HG03060 (cell line): Measurements from ENCODE around the gene RAB27B.

Experiments
- ATAC-seq: cut with Tn5 transposase; IDR thresholded peaks from one replicate; pipeline ENCODE4 v1.9.1; 2021; ENCODE audit warnings: low read depth, moderate number of reproducible peaks; ENCODE audit not compliant: unreplicated experiment

The RAB27B gene

DNA sequence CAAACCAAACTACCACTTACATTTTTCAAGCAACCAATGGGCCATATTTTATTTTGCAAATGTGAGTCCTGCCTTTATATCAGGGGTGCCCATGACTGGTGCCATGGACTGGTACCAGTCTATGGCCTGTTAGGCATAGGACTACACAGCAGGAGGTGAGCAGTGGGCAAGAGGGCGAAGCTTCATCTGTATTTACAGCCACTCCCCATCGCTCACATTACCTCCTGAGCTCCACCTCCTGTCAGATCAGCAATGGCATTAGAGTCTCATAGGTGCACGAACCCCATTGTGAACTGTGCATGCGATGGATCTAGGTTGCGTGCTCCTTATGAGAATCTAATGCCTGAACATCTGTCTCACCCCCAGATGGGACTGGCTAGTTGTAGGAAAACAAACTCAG is 77.4 kb downstream of the RAB27B start:
- ATAC-seq, result no peak

DNA sequence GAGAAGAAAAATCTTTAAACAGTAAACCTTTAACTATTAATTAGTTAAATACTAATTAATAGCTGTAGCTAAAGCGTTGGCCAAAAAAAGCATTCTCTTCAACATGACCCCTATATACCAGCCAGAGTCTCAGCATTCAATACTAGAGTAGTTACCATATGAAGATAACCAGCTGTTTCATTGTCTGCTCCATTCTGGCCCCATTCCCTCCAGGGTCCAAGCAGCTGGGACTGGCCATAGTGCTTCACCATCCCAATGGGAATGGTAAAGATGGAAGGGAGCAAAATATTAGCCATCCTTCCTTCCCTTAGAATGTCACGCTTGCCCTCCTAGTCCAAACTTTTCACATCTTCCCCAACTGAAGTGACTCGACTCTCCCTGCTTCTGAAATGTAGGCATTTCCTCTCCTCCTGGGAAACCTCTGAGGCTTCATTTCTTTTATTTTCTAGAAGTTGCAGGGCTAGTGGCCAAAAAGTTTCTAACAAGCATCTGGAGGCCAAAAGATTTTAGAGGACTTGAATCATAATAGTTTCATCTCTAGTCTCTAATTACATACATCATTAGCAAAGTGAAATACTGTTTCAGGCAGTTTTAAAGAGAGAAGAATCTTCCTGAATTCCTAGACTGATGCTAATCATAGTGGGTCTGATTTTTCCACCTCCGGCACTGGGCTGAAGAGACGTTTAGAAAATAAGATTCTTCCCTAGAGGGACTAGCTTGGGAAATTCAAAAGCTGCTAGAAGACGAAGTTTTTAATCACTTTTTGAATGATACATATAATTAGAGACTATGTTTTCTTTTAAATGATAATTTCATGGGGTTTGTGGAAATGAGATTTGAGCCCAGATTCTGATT is 78.3 kb downstream of the RAB27B start:
- no peak for ATAC-seq

GRCh38 chr18:54909538-54909937 is 81.3 kb downstream of the RAB27B start:
- no peak for ATAC-seq

- no peak for ATAC-seq
Measured at GRCh38 chr18:54910161-54910919, 82.1 kb downstream of the RAB27B start.

- ATAC-seq, result no peak
Measured at GRCh38 chr18:54911551-54911950, 83.3 kb downstream of the RAB27B start.

DNA sequence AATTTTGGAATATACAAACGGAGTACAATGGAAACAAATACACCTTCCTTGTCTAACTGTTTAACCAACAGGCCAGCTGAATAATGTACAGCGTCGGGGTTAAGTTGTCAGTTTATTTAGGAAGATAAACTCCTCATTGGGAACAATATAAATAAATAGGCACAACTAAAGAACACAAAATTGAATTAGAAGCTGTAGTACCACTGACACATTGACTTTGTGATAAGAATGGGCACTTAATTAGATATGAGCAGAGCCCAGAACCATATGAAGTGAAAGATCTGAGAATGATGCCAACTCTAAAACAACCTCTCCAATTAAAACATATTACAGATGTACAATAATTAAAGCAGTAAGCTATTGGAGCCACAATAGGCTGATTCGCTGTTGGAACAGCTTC is 86.5 kb downstream of the RAB27B start:
- no peak for ATAC-seq

DNA sequence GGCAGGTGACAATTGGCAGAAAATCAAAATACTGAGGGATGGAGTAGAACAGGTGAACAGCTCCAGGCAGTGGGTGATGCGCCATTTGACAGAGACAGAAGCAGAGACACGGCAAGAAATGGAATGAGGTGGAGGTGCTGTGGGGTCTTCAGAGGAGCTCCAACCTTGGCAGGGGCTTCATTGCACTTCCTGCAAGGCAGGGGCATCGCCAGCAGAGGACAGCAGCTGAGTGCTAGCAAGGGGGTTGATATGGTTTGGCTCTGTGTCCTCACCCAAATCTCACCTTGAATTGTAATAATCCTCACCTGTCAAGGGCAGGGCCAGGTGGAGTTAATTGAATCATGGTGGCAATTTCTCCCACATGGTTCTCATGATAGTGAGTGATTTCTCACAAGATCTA is 88.2 kb downstream of the RAB27B start:
- no peak for ATAC-seq

- no peak for ATAC-seq
Measured at GRCh38 chr18:54918060-54918459, 89.8 kb downstream of the RAB27B start.

DNA sequence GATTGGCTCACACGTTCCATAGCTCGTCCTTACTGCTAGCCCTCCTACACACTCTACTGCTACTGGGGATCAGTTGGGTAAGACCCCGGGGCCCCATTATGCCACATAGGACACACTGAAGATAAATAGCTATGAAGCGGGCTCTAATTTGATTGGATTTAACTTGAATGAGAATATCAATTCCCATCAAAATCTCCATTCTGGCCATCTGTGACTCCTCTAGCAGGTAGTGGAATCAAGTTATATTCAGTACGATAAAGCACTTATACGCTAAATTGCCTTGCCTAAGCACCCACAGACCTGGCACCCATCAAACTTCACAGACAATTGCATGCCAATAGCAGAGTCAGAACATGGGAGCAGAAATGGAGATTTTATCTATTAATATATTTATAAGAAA is 91.1 kb downstream of the RAB27B start:
- no peak for ATAC-seq

DNA sequence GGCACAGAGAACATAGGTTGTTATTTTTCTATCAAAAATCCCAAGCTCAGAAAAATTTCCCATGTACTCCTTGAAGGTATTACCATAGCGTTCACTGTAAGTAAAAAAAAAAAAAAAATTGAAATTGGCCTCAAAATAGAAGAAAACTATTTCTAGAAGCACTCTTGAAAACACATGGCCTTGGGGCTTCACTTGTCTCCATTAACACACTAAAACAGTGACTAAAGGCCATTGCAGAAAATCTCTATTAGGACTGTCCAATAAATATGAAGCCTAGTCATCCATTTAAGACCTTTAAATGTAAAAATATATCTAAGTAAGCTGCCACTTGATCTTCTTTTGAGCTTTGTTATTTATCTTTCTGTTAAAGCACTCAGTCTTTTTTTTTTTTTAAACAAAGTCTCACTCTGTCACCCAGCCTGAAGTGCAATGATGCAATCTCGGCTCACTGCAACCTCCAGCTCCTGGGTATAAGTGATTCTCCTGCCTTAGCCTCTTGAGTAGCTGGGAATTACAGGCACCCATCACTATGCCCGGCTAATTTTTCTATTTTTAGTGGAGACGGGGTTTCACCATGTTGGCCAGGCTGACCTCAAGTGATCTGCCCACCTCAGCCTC is 95.2 kb downstream of the RAB27B start:
- no peak for ATAC-seq

GRCh38 chr18:54924948-54925347 is 96.7 kb downstream of the RAB27B start:
- no peak for ATAC-seq

- no peak for ATAC-seq
Measured at GRCh38 chr18:54926593-54927325, 98.5 kb downstream of the RAB27B start.

DNA sequence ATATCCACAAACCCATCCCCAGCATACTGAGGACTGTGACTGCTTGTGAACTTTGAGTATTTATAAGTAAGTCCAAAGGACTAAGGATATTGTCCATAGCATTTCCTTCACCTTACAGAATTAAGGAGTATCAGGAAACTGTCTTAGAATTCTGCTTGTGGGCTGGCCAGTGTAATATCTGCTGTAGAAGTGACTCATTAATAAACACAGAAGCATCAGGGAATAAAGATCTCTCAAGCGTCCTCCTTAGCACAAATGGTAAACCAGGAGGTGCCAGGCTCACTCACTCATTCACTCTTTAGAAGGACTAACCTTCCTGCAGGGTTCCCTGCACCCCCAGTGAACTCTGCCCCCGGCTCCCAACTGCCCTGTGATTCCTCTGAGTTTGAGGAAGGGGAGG is 100.0 kb downstream of the RAB27B start:
- no peak for ATAC-seq

- no peak for ATAC-seq
Measured at GRCh38 chr18:54931152-54931551, 102.9 kb downstream of the RAB27B start.

- ATAC-seq, result no peak
Measured at GRCh38 chr18:54932472-54932871, 104.2 kb downstream of the RAB27B start.

DNA sequence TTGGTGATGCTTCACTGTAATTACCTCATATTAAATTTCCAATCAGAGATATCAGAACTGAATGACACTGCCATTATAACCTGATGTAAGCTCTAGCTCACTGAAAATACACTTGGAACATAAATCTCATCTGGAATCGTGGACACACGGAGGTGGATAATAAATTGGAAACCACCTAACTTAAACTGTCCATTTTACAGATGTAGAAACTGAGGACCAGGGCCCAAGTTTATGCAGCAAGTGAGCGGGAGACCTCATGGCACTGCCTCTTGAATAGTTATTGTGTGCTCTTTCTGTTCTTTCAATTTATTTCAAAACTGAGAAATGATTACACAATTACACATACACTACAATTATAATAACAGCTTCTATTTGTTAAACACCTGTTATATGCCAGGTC is 110.2 kb downstream of the RAB27B start:
- ATAC-seq, result no peak

GRCh38 chr18:54939361-54939917 is 111.2 kb downstream of the RAB27B start:
- no peak for ATAC-seq

GRCh38 chr18:54942144-54942543 is 113.9 kb downstream of the RAB27B start:
- ATAC-seq, result no peak

GRCh38 chr18:54942569-54942968 is 114.3 kb downstream of the RAB27B start:
- ATAC-seq, result no peak
